H7 (cell line): ENCODE data around the gene GLB1L3. TPM values are rescaled to one million over a fixed set of nuclear protein-coding genes. Genes with fewer than 3 reads are reported as not detected.
A peak's percentile ranks its signal among the peaks of the same experiment; 100 is the strongest.
"Not testable (repeated sequence)": the region's sequence is repeated elsewhere in the genome, so short reads cannot be mapped to it uniquely, and the experiment has no call there.

Source experiments
- DNase-seq: peaks from one replicate; pipeline ENCODE4 v3.0.0; 2012
- H3K27me3 ChIP-seq: 2 replicates; pipeline ENCODE4 v1.6.0; 2011; ENCODE audit warnings: mild to moderate bottlenecking, low read length; ENCODE audit not compliant: control insufficient read depth, insufficient read depth
- H3K36me3 ChIP-seq: replicated peaks from 2 replicates; pipeline ENCODE4 v1.5.1; 2011; ENCODE audit warnings: low read length; ENCODE audit not compliant: control insufficient read depth, insufficient read depth
- H3K4me3 ChIP-seq: 2 replicates; pipeline ENCODE4 v1.5.1; 2011; ENCODE audit warnings: low read depth, mild to moderate bottlenecking, control low read depth, low read length, moderate library complexity; ENCODE audit not compliant: insufficient read depth
- total RNA-seq: library from RNA; depleted of rRNA; stranded (reverse); fragments of >200 nt; shearing (Covaris generic); gene quantifications from 2 replicates; pipeline ENCODE4 v1.2.3, GENCODE V29; 2014

GLB1L3 gene
- total RNA-seq, 1 experiment from 2014 or later: 24.0 TPM

DNA sequence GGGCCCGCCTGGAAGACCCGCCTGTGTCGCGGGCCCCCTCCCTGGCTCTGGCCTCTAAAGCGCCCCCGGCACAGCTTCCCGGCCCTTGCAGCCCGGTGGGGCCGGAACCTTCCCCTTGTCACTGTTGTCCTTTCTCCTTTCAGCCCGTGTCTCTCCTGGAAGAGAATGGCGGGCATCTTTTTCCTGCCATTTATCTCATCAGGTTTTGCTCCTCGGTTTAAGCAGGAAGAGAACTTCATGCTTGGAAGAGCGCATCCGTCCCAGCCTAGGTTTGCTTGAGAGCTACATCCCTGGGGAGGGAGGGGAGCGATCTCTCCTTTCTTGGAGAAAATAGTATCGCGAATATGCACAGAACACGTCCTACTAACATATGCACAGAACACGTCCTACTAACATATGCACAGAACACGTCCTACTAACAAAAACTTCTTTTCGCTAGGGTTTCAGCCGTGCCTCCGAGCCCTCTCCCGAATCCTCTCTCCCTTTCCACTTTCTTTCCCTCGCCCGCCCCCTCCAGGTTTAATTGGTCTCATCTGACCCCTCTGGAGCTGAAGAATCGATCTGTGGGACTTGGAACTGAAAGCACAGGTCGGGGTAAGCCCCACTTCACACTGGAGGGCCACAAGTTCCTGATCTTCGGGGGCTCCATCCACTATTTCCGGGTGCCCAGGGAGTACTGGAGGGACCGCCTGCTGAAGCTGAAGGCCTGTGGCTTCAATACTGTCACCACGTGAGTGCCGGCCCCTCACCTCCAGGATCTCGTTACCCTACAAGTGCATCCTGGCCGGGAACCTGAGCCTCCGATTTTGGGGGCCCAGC is 1.2 kb downstream of the GLB1L3 start:
- H3K27me3 ChIP-seq: peaks cover 4% of the 10 kb centered on the region; the same call in 1 of the 2 replicates
- no peaks in the 10 kb centered on the region for H3K36me3 ChIP-seq
- peak; percentile 76 for DNase-seq
- H3K4me3 ChIP-seq: peak overlapping the region; percentile 84

DNA sequence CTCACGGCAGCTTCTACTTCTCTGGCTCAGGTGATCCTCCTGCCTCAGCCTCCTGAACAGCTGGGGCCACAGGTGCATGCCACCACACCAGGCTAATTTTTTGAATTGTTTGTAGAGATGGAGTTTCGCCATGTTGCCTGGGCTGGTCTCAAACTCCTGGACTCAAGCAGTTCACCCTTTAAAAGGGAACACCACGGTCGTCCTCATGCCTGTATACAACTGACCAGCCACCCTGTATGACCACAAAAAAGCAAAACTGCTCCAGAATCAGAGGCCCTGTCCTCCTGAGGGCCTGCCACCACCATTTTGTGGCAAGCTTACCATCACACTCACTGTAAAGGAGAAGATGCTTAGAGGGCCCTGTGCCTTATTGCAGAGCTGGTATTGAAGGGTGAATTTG is 2.2 kb downstream of the GLB1L3 start:
- no peak overlapping the region for H3K4me3 ChIP-seq
- H3K27me3 ChIP-seq: peaks cover 4% of the 10 kb centered on the region; the same call in 1 of the 2 replicates
- H3K36me3 ChIP-seq: peaks cover 2% of the 10 kb centered on the region; the same call in 1 of the 2 replicates
- DNase-seq: no peak

DNA sequence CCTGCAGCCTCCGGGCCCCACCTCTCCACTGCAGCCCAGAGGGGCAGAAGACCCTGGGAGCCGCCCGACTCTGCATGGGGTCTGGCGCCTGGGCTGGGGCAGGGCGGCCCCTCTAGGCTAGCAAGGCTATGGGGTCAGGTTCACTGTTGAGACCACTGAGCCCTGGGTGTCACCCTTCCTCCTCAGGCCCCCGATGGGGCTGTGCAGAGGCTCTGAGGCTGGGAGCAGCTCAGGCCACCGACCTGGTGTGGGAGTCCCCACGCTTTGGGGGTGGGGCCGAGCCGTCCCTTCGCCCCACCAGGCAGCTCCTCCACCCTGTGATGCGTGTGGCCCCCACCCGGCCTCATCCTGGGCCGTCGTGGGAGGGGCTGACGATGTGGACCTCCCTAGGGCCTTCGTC is 5.5 kb downstream of the GLB1L3 start:
- H3K4me3 ChIP-seq, H3K27me3 ChIP-seq, H3K36me3 ChIP-seq, DNase-seq: not testable (repeated sequence)

DNA sequence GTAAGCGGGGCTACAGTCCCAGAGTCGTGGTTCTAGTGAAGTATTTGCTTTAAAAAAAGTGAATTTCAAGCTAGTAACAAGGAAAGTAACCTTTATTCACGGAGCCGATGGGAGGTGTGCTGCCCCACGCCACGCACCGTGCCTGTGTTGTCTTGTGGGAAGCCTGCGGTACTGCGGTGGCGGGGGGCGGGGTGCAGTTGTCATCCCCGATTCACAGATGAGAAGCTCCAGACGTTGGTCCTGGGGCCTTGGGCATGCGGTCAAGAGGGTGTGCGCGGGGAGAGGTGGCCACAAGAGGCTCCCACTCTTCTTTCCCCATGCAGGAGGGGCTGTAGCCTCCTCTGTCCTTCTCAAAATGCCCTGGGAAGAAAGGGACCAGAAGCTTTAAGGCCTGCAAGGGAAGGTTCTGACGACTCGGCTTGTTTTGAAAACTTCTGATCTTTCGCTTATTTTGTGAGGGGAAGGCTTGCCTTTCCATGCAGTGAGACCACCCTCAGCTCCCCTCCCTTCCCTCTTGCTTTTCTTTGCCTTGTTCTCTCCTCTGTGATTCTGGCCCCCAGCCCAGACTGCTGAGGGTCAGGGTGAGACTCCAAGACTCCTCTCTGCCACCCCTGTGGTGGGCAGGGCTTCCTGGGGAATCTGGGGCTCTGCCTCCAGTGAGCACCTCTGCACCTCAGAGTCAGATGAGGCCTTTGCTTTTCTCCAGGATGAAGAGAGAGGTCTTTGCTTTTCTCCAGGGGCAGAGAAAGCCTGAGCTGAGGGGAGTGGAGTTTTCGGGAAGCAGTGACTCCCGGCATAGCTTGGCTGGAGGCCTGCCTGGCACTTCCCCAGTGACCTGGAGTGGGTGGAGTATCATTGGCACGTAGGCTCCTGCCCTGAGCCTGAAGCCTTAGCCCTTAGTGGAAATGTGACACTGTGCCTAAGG is 6.2 kb downstream of the GLB1L3 start:
- H3K36me3 ChIP-seq: peaks cover 4% of the 10 kb centered on the region
- no peak overlapping the region for H3K4me3 ChIP-seq
- DNase-seq: no peak
- H3K27me3 ChIP-seq: no peaks in the 10 kb centered on the region

DNA sequence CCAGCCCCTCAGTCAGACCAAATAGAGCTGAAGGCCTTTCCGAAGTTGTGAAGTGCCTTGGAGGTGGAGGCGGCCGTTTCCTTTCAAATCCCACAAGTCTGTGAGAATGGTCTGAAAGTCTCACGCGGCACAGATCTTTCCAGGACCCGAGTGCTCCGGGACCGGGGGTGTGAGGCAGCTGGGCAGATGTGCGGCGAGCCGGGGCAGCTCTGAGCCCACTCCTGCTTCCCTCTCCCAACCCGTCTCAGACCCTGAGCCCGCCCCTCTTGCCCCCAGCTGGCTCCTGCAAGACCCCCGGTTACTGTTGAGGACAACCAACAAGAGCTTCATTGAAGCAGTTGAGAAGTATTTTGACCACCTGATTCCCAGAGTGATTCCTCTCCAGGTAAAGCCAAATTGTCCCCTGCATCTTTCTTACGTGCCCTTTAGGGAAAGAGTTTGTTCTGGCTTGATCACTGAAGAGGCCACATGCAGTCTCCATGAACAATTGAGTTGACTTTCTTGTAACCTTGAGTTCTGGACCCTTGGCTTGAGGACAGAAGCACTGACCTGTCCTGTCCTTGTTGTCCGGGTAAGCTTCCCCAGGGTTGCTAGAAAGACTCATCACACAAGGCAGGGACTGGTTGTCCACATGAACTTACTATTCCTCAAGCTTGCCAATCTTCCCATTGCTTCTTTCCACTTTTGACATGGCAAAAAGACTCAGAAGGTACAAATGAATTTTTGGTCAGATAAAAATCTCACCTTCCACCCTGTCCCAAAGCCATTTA is 7.5 kb downstream of the GLB1L3 start:
- Histone ChIP-seq H3K4me3 (no peak overlapping the region), H3K36me3 (peaks cover 4% of the 10 kb centered on the region), H3K27me3 (no peaks in the 10 kb centered on the region)
- DNase-seq: no peak

DNA sequence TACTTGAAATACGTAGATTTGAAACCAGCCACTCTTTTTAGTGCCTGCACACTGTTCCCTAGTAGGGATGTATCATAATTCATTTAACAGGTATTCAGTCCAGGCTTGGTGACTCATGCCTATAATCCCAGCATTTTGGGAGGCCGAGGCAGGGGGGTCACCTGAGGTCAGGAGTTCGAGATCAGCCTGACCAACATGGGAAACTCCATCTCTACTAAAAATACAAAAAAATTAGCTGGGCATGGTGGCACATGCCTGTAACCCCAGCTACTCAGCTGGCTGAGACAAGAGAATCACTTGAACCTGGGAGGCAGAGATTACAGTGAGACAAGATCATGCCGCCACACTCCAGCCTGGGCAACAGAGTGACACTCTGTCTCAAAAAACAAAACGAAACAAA is 8.2 kb downstream of the GLB1L3 start:
- H3K36me3 ChIP-seq, H3K4me3 ChIP-seq, DNase-seq, H3K27me3 ChIP-seq: not testable (repeated sequence)

DNA sequence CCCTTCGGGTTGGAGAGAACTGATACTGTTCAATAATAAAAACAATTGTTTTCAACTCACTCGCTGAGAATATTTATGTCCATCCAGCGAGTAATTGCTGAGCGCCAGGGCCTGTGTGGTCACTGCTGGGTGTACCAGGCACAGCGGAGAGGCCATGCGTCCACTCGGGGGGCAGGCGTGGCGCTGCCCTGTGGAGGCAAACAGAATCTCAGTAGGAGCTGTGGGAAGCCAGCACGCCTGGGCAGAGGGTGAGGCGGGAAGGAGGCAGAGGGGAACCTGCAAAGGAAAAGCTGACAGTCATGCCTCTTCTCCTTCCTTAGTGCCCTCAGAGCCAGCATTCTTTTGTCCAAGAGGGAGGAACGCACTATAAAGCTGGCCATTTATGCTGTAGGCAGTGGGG is 11.4 kb downstream of the GLB1L3 start:
- Histone ChIP-seq H3K36me3 (peaks cover 4% of the 10 kb centered on the region), H3K27me3 (no peaks in the 10 kb centered on the region)
- DNase-seq: no peak

DNA sequence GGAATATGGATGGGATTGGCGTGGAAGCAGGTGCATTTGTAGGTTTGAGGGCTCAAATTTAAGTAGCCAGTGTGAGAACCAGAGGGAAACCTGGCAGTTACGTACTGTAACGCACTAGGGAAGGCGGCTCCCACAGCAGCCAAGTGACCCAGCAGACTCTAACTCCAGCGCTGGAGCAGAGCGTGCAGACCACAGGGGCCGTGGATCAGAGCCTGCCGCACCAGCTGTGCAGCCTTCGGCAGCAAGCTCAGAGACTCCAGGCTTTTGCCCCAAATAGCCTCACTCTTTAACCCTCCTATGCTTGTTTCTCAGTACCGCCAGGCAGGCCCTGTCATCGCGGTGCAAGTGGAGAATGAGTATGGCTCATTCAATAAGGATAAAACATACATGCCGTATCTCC is 12.3 kb downstream of the GLB1L3 start:
- H3K27me3 ChIP-seq: no peaks in the 10 kb centered on the region
- no peak overlapping the region for H3K4me3 ChIP-seq
- peaks cover 2% of the 10 kb centered on the region for H3K36me3 ChIP-seq
- DNase-seq: no peak

More for the DNA sequence above, 11.4 kb downstream of the GLB1L3 start:
- H3K4me3 ChIP-seq: no peak overlapping the region

DNA sequence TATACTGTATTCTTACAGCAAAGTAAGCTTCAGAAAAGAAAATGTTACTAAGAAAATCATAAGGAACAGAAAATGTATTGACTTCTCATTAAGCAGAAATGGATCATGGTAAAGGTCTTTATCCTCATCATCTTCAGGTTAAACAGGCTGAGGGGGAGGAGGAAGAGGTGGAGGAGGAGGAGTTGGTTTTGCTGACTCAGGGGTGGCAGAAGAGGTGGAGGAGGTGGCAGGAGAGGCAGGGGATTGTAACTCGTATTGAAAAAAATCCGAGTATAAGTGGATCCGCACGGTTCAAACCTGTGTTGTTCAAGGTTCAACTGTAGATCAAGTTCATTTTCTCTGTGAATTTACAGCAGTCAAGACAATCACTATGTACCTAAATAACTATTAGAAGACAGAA is 13.0 kb downstream of the GLB1L3 start:
- Histone ChIP-seq H3K27me3 (no peaks in the 10 kb centered on the region), H3K36me3 (peaks cover 2% of the 10 kb centered on the region), H3K4me3 (no peak overlapping the region)
- DNase-seq: no peak

DNA sequence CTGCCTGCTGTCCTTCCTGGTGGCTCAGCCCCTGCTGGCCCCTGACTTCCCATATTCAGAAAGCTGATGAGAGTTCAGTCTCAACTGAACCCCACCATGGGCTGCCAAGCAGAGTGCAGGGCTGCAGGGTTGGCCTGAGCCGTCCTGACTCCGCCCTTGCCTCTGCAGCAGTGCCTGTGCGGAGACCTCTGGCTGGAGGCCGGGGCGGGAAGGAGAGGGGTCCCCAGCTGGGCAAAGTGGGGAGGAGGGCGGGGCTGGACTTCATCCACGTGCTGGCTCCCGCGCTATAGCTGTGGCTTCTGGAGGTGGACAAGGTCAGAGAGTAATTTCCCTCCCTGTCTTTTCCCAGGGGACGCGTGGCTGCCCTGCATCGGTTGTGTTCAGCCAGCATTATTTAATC is 13.6 kb downstream of the GLB1L3 start:
- H3K36me3 ChIP-seq: peaks cover 2% of the 10 kb centered on the region
- H3K4me3 ChIP-seq: no peak overlapping the region
- DNase-seq: peak; percentile 78
- H3K27me3 ChIP-seq: no peaks in the 10 kb centered on the region

DNA sequence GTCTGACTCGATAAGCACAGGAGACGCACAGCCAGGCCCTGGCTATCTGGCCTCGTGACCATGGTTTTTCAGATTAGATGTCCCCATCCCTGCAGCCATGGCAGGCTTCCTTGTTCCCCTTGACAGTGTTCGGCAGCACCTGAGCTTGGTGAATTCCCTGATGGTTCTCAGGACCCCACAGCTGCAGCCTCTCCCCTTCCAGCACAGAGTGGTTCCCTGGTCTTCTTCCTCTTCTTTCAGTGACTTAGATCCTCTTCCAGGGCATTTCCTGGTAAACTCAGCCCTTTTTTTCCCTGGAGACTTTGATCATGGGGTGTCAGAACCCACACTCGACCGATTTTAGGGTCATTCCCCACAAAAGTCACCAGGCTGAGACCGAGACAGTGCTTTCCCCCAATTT is 14.5 kb downstream of the GLB1L3 start:
- Histone ChIP-seq H3K36me3 (peaks cover 2% of the 10 kb centered on the region), H3K4me3 (no peak overlapping the region), H3K27me3 (no peaks in the 10 kb centered on the region)
- DNase-seq: no peak

DNA sequence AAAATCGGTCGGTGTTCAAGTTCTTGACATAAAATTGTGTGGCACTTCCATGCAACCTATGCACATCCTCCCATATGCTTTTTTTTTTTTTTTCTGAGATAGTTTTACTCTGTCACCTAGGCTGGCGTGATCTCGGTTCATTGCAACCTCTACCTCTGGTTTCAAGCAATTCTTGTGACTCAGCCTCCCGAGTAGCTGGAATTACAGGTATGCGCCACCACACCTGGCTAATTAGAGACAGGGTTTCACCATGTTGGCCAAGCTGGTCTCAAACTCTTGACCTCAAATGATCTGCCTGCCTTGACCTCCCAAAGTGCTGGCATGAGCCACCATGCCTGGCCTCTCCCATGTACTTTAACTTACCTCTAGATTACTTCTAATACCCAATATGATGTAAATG is 15.0 kb downstream of the GLB1L3 start:
- no peak overlapping the region for H3K4me3 ChIP-seq
- peaks cover under 1% of the 10 kb centered on the region for H3K36me3 ChIP-seq
- DNase-seq: no peak
- no peaks in the 10 kb centered on the region for H3K27me3 ChIP-seq

DNA sequence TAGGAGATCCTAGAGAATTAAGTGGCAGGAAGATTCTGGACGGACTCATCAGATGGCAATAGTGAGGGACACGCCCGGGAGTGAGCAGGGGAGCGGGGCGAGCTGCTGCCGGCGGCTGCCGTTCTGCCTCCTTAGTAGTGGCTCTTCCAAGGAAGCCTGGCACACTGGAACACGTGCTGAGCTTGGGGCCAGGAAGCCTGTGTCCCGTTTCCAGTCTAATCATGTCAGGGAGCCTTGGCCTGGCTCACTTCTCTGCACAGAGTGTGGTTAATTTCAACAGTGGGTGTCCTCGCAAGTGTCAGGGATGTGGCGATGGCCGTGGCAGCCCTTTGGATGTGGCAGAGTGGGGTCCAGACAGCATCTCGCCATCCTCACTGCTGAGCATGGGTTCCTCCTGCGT is 16.5 kb downstream of the GLB1L3 start:
- Histone ChIP-seq H3K36me3 (no peaks in the 10 kb centered on the region; the same call in none of the 2 replicates), H3K4me3 (no peak overlapping the region), H3K27me3 (no peaks in the 10 kb centered on the region)
- no peak for DNase-seq
